Hematopoietic multipotent progenitor cell (in vitro differentiated cells): ENCODE data around the gene ATMIN. TPM values are rescaled to one million over a fixed set of nuclear protein-coding genes. Genes with fewer than 3 reads are reported as not detected.

ENCODE experiments used
- DNase-seq, 3 donors: peaks; one replicate each; pipeline ENCODE4 v3.0.0-alpha.2; 2011 to 2015; ENCODE audit warnings: low read depth in 2 of 3, low spot score in 2 of 3
- total RNA-seq: library from RNA; depleted of rRNA; stranded (reverse); fragments of >200 nt; gene quantifications from one replicate; pipeline ENCODE4 v1.2.3, GENCODE V29; 2012

The ATMIN gene
- total RNA-seq, 1 donor, result 21.5 TPM

DNA sequence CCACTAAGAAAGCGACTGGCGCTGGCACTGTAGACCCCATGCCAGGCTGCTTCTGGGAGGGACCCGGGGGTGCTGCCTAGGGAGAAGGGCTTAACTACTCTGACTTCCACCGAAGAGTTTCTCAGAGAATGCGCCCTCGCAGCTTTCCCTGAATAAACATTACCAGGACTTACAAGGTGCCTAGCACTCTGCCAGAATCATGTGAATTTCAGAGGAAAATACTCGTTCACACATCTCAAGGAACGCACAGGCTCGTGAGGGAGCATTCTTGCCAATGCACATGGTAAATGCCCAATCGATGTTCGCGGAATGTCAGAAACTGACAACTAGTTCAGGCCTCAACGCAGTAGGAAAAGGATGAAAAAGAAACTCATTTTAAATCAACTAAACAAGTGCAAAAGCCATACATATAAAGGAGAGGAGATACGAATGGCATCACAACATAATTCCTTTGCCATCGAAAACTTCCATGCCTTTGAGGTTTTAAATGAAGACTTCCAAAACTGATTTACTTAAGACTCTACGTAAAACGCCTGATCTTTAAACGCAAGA, 30.0 kb upstream of the ATMIN start:
- no peak for DNase-seq

DNA sequence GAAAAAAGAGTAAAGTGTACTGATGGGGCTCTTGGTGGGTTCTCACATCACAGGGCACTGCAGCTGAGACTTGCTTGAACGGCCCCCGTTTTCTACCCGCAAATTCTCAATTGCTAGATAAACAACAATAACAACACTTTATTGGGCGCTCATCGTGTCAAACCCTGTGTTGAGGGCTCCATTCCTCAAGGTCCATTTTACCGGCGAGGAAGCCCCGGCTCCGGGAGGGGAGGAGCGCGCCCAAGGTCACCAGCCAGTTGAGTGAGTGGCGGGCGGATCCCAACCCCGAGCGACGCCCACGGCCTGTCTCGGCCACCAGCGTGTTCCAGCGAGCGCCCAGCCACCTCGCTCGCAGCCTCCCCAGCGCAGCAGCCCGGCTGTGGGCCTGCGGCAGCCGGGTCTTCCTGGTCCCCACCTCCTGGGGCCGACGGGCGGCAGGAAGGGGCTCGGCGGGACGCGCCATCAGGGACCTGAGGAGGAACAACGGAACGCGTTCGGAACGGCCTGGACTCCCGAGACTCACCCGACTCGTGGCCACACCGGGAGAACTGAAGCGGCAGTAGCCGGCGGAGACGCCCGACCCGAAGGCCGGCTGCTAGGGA, 29.3 kb upstream of the ATMIN start:
- DNase-seq, result peak in 1 of 3 donors; percentile 62

DNA sequence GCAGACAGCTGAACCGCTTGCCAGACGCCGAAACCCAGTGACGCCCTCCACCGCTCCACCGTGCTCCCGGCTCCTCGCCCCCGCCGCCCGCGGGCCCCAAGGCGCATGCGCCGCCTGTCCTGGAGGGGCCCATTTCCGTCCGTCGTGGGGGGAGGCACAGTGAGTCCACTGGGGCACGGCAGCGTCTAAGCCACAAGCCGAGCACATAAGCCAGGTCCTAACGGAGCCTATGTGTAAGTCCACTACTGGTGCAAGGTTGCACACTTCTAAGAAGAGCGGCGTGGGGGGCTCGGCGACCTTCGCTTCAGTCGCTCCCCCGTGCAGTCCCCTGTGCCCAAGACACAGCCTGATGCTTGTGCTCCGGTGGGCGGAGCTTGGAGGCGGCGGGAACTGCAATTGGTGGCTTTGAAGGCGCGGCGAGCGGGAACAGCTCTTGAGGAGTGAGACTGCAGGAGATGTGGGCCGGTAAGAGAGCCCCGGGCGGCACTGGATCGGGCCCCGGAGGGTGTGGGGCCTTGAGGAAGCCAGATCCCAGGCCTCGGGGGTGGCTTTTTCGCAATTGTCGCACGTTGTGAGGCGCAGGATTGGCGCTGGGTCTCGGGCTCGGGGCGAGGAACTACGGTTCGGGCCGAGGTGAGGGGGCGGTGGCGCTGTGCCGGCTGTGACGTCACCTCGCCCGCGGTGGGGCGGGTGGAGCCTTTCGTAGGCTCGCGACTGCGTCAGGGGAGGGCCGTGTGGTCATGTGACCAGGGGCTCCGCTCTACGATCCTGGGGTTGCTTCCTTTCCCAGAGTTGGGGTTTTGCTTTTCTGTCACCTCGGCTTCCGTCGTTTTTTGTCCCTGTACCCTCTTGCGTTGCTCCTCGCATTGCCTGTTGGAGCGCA, 28.6 kb upstream of the ATMIN start, which contains the start of the genes CENPN and CMC2:
CENPN (plus strand) TSS at position 402 of the 883 bp plus-strand sequence. CDS start 4,726 bp downstream, outside the sequence.
CMC2 (minus strand) TSS at position 73 of the 883 bp plus-strand sequence. CDS start 9,491 bp downstream, outside the sequence.
- peak; percentile 98 to 99 (median 99) for DNase-seq

DNA sequence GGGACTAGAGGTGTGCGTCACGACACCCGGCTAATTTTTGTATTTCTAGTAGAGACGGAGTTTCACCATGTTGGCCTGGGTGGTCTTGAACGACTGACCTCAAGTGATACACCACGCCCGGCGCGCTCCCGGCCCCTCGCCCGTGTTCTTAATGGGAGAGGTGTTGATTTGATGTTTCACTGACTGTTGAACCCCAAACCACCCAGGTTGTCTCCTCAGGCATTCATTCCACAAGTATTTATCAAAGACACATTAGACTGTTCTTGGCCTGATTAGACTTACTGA, 27.2 kb upstream of the ATMIN start:
- DNase-seq, result no peak

DNA sequence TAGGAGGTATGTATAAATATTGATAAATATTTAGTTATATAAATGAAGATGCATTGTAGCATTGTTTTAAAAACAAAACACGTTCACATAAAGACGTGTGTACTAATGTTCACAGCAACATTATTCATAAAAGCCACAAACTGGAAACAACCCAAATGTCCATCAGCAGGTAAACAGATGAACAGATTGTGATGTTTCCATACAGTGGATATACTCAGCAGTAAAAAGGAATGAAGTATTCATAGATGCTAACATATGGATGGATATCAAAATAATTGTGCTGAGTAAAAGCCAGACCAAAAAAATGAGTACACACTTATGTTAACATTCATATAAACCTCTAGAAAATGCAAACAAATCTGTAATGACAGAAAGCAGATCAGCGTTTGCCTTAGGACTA, 22.7 kb upstream of the ATMIN start:
- DNase-seq, result no peak

DNA sequence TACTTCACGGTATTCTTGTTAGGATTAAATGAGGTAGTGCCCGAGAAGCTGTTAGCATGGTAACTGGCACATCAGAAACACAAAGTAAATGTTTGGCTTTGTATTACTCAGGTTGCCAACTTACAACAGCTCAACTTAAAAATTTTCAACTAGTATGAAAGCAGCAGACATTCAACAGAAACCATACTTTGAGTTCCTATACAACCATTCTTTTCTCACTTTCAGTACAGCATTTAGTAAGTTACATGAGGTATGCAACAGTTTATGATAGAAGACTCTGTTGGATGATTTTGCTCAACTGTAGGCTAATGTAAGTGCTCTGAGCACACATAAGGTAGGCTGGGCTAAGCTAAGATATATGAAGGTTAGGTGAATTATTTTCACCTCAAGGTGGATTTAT, 21.0 kb upstream of the ATMIN start:
- no peak for DNase-seq

DNA sequence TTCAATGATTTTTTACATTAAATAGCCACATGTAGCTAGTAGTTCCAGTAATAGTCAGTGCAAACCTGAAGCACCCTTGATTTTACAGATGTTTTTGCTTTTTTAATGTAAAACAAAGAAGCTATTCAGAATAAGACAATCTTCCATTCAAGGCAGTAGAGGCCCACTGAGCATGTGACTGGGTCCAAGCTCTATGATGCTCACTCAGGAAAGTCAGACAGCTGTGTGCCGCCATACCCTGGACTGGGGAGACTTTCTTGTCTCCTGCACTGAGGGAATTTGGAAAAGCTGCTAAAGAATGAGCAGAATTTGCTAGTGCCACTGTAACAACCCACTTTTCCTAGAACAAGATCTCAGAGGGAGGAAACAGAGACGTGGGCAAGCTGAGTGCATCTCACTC, 17.1 kb upstream of the ATMIN start:
- DNase-seq, result no peak

DNA sequence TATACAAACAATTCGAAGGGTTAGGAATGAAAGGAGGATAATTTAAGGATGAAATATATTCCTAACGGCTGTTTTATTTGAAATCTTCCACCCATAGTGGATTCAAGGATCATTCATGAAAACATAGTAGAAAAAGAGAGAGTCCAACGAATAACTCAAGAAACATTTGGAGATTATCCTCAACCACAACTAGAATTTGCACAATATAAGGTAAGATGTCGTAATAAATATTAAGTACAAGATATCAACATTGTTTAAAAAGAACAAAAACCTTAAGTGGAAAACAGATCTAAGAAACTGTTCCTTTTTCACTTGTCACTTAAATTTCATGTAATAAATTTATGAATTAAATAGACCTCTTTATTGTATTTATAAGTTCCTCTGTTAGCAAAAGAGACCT, 9.2 kb upstream of the ATMIN start:
- DNase-seq, result no peak

DNA sequence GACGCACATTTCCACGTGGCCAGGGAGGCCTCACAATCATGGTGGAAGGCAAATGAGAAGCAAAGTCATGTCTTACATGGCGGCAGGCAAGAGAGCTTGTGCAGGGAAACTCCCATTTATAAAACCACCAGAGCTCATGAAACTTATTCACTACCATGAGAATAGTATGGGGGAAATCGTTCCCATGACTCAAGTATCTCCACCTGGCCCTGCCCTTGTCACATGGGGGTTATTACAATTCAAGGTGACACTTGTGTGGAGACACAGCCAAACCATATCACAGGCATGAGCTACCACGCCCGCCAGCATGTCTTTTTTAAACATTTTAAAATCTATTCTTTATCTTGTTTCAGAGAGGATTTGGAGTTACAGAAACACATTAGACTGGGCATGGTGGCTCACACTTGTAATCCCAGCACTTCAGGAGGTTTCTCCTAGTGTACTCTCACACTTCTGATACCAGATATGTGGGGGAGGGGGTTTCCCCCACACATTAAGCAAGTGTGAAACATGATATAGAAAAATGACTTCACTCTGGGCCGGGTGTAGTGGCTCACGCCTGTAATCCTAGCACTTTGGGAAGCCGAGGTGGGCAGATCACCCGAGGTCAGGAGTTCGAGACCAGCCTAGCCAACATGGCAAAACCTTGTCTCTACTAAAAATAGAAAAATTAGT, 5.6 kb upstream of the ATMIN start:
- DNase-seq, result no peak

DNA sequence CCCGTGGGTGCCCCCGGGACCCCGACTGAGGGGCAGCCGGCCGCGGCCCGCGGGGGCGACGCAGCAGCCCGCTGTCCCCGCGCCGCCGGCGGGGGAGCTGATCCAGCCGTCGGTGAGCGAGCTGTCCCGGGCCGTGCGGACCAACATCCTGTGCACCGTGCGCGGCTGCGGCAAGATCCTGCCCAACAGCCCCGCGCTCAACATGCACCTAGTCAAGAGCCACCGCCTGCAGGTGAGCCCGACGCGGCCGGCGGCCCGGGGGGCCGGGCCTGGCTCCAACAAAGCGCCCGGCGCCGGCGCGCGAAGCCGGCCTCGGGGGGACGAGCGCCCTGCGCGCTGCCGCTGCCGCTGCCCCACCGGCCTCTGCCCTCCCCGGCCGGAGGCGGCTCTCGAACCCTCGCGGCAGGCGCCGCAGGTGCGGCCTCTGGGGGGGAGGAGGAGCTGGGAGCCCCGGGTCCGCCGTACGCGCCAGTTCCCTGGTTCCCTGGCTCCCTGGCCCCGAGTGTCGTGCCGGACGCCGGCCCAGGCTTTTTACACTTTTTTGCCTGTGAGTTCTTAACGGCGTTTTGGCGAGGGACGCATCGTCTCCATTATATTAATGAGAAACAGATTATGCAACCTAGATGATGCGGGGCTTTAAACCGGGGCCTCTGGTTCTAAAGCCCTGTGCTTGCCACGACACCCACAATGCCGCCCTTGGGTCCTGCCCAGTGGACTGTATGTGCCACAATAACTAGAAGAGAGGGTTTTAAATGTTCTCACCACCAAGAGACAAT, 521 bp downstream of the ATMIN start:
- peak; percentile 4 to 36 (median 23) for DNase-seq

DNA sequence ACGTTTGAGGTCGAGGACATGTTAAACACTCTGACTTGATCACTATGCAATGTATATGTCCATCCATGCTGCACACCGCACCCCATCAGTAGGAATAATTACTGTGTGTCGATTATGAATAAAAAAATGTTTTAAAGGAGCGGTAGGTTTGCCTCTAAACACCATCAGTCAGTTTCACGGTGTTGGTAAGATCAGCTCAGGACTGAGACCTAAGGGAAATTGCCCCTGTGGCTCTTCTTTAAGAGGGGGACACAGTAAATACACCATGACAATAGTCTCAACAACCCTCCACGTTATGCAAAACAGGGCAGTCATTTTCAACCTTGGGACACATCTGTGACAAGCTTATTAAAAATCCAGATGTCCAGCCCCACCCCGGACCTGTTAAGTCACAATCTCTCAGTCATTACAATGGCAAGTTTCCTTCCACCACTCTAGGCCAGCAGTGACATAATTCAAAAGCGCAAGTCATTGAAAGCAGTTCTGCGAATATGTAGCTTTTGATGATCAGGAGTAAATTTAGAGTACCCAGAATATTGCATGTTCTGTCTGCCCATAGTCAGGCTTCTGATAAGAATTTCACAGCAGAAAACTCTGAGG, 1.2 kb downstream of the ATMIN start:
- peak in 2 of 3 donors; percentile 7 to 46 for DNase-seq

DNA sequence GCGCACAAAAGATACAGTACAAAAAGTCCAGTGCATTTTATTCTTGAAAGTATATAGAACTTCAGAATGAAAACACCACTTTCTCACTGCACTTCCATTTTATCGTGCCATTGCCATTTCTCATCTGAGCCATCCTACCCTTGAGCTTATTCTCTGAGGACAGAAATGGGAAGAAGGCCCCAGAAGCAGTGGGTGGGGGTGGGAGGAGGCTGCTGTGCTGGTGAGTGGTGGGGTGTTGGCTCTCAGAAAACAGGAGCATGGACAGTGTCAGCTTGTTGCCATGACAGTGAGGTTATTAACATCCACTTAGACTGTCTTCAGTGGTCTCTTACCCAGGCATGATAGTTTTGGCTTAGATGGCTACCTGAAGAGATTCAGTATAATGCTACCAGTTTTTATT, 4.5 kb downstream of the ATMIN start:
- no peak for DNase-seq

DNA sequence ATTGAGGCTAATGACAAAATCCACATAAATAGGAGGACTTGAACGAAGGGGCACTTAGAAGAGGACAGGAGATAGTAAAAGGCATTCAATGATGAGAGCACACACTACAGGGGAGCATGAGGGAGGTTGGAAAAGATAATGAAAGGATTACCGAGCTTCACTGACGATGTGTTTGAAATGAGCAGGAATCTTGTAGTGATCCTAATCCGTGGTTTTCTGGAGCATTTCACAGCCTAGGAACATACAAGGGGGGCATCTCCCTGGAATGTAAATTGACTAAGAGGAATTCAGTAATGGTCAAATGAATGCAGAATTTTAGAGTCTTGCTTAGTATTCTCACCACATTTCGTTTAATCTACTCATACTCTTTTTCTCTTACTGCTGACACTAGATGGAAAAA, 5.2 kb downstream of the ATMIN start:
- no peak for DNase-seq

DNA sequence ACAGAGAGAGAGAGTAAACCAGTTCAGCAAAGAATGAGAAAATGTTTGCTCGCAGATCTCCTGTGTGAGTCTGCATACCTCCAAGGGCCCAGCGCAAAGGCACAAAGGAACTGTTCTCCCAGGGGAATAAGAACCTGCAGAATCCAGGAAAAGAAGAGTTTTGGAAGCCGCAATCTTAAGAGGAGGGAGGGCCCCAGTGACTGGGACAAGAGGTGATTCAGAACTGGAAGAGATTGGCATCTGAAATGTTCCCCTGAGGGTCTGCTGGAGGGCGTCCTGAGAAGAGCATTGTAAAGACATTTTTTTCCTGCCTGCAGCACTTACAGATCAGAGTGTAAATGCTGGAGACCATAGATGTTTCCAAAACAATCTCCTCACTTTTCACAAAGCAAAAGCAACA, 6.1 kb downstream of the ATMIN start:
- DNase-seq, result no peak

DNA sequence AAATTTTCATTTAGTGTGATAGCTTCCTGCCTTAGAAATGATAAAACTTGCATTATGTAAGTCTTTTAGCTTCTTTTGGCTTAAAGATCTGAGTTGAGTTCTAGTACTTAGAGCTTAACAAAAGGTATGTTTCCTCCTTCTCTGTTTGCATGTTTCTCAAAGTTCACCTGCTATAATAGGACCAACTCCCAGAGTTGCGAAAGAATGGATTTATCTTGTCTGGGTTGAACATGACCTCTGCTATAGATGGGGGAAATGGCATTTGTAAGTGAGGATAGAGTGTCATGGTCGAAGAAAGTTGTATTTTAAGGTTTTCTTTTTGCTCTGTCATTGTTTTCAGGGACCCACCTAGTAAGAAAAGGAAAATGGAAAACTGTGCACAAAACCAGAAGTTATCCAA, 7.2 kb downstream of the ATMIN start:
- no peak for DNase-seq

DNA sequence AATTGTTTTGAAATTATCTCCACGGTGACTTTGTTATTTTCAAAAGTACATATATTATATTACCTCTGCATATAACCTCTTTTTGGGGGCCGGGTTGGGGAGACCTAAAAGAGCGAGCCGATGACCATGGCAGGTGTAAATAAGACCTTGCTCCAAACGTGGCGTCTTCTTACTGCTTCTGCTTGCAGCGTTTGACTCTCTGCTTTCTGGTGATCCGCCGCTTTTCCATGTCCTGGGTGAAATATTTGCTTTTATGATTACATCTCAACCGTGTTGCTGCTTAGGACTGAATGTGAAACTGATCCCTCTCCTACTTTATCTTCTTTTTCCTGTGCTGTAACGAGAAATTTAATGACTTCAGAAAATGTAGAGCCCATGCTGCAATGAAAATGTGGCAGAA, 18.1 kb downstream of the ATMIN start:
- no peak for DNase-seq

DNA sequence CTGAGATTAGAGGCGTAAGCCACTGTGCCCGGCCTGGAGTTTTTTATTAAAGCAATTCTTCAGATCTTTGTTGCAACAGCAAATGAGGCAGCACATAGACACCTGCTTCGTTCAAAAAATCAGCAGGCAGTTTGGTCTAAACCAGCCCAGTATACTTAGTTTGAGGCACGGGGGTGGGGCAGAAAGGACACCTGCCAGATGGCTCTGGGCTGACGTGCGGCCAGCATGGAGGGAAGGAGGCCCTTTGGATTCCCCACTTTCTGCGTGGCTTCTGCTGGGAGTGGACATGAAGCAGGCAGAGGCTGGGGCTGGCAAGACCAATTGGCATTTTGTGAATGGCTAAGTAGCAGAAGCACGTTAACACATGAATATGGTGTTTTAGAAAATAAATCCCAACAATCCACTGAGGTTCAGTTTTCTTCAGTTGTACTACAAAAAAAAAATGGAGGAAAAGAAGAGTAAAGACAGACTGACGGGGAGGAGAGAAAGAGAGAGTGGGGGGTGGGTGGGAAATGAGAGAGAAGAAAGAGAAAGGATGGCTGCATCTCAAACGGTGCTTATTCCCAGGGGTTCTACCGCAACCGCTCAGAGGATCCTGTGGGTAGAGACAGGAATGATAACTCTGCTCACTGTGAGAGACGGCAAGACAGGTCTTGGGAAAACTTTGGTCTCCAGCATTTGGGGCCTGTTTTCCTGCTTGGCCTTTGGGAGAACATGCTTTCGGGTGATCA, 25.1 kb downstream of the ATMIN start:
- DNase-seq, result no peak

DNA sequence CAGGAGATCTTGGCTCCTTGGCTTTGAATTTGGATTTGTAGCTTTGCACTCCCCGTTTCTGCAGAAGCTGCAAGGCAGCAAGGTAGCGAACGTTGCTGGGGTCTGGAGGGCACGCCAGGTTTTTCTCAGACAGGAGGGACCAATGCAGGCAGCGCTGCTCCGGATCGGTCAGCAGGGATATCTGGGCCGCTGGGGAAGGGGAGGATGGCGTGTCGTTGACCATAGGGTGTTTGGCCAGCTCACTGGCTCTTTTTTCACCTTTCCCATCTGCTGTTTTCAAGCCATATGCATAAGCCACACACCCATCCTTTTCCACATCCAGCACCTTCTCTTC, 25.6 kb downstream of the ATMIN start:
- no peak for DNase-seq

DNA sequence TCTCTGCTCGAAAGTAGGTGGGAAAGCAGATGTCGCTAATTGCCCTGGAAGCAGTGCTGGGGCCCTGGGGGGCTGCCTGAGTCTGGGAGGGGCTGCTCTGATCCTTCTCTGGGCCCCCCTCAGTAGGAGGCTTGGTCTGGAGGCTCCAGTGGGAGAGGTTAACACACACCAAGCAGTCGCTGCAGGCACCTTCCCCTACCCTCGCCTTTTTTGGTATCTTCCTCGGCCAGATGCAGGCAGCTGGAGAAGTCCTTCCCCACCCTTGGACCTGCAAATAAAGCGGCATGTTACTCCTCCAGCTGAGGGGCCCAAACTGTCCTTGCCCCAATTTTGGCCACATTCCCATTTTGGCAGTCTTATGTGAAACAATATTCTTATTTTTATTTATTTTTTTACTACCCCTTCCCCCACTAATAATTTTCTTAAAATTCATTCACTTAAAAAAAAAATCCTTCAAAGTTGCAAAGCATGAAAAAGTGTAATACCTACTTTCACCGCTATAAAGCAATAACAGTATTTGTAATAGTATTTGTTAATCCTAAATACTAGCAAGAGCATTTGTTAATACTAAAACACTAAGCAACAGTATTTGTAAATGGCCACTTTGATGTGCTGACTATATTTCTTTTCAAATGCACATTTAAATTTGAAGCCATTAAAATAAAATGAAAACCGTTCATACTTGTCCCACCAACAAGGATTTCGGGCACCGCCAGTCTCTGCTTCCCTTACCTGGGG, 26.4 kb downstream of the ATMIN start:
- no peak for DNase-seq
